ENCODE data around the gene VPS13A. TPM values are rescaled to one million over a fixed set of nuclear protein-coding genes. Genes with fewer than 3 reads are reported as not detected.

Gene VPS13A
- total and polyA plus RNA-seq, 10 of the 15 experiments (the other 5 are each of a cell fraction or from before 2014, with no cell fraction given) = 10.0 to 35.2 (median 21.1) TPM

GRCh38 chr9:77438653-77439052 is 261.3 kb downstream of the VPS13A start (continued):
- TF ChIP-seq ATF3 (IDR thresholded peaks at IDR 0.05; ENCODE audit: borderline replicate concordance, extremely low read depth, low read depth, low read length) (no peak), YBX1 (IDR thresholded peaks at IDR 0.05) (no peak), STAT3 (IDR thresholded peaks at IDR 0.05; ENCODE audit: low read depth, low read length) (no peak), NR2C2 (IDR thresholded peaks at IDR 0.05; ENCODE audit: borderline replicate concordance, control insufficient read depth, insufficient read length, low read depth) (no peak)

GRCh38 chr9:77440057-77440456 is 262.7 kb downstream of the VPS13A start:
- SMC1A ChIA-PET (ENCODE audit: uncharacterized antibody, unreplicated experiment) = no interaction called here
- CTCF ChIA-PET = interaction anchor here (1.5 to 1.8 kb wide), 2 partner anchors 16 to 17 kb away, joined by 5 to 6 read pairs; no protein-coding TSS in a partner anchor
- H3K4me2 ChIP-seq (ENCODE audit: control insufficient read depth, insufficient read depth) = no peak overlapping the region
- no peak for ATAC-seq
- H3K4me3 ChIP-seq = no peak overlapping the region
- RAD21 ChIA-PET (ENCODE audit: unreplicated experiment) = no interaction called here
- 48% methylated on average over 7 of the region's 10 CpGs for WGBS (ENCODE audit: insufficient coverage, insufficient replicate concordance, low lambda C conversion rate, missing lambda C conversion rate)
- no peaks in the 10 kb centered on the region for H3K79me2 ChIP-seq (ENCODE audit: control insufficient read depth, insufficient read depth, low read length)
- no peak for FAIRE-seq
- H3K27ac ChIP-seq (ENCODE audit: control insufficient read depth, insufficient read depth) = no peak overlapping the region
- no peaks in the 10 kb centered on the region for H3K4me1 ChIP-seq (ENCODE audit: control insufficient read depth, insufficient read depth, low read length)
- POLR2A ChIA-PET = no interaction called here
- no peaks in the 10 kb centered on the region for H3K27me3 ChIP-seq (replicated peaks in 1 of 2; ENCODE audit: control insufficient read depth in 2 of 2, insufficient read depth in 2 of 2, low read length in 1 of 2)
- BruUV-seq (replicated peaks) = no TSS peak
- intact Hi-C loops (cut with micrococcal nuclease; ENCODE audit: unreplicated experiment) (no loop called here), in situ Hi-C loops (cut with MboI) (no loop called here)
- H2AFZ ChIP-seq (ENCODE audit: control insufficient read depth, low read depth, low read length) = no peak overlapping the region
- no peak for DNase-seq (ENCODE audit: low read depth, low spot score)
- H3K36me3 ChIP-seq (ENCODE audit: control insufficient read depth in 2 of 2, insufficient read depth in 2 of 2, low read length in 1 of 2) = no peaks in the 10 kb centered on the region
- H3K9me3 ChIP-seq (replicated peaks; ENCODE audit: control insufficient read depth, insufficient read depth, low read length) = no peaks in the 10 kb centered on the region
- H4K20me1 ChIP-seq (ENCODE audit: control insufficient read depth, insufficient read depth) = no peaks in the 10 kb centered on the region
- H3K9ac ChIP-seq (ENCODE audit: control insufficient read depth, insufficient read depth, low read length) = no peak overlapping the region
- TF ChIP-seq ZSCAN29 (IDR thresholded peaks at IDR 0.05) (no peak), IRF3 (IDR thresholded peaks at IDR 0.05) (no peak), FOXM1 (IDR thresholded peaks at IDR 0.05; ENCODE audit: low read depth, low read length) (no peak), BCLAF1 (IDR thresholded peaks at IDR 0.05) (no peak), IKZF2 (IDR thresholded peaks at IDR 0.05) (no peak), RFX5 (IDR thresholded peaks at IDR 0.05; ENCODE audit: low read depth, low read length) (no peak), MLLT1 (IDR thresholded peaks at IDR 0.05) (no peak), SMC3 (IDR thresholded peaks at IDR 0.05; ENCODE audit: borderline replicate concordance, low read length) (no peak), ELK1 (IDR thresholded peaks at IDR 0.05; ENCODE audit: low read depth, low read length) (no peak)
